OCI-LY7 (cell line): ENCODE measurements around the gene IGSF23. TPM values are rescaled to one million over a fixed set of nuclear protein-coding genes. Genes with fewer than 3 reads are reported as not detected.
A peak's percentile ranks its signal among the peaks of the same experiment; 100 is the strongest.

Experiments used
- BruUV-seq: library from RNA; stranded (reverse); fragments of 400-500 nt; replicated peaks from 2 replicates; lab custom pipeline; 2021; lab: Mats Ljungman, UMichigan
- CTCF ChIA-PET: fragments of 300-600 bp; sonication (Branson Sonifier 250); formaldehyde crosslinking; loops from one replicate; lab custom pipeline; 2022; ENCODE audit warnings: antibody characterized with exemption; ENCODE audit not compliant: unreplicated experiment; lab: Charles Lee
- POLR2A ChIA-PET: fragments of 300-600 bp; sonication (Branson Sonifier 250); formaldehyde crosslinking; loops from one replicate; lab custom pipeline; 2022; ENCODE audit warnings: antibody characterized with exemption; lab: Charles Lee
- DNase-seq: peaks from one replicate; pipeline ENCODE4 v3.0.0-alpha.2; 2015; ENCODE audit warnings: low spot score
- H2AFZ ChIP-seq: fragments of 200-600 bp; sonication (generic), shearing (Covaris generic); 2 replicates; pipeline ENCODE4 v1.6.1; 2014; ENCODE audit warnings: mild to moderate bottlenecking, antibody characterized with exemption, low read length, moderate library complexity
- H3K27ac ChIP-seq: fragments of 200-600 bp; sonication (generic); 2 replicates; pipeline ENCODE4 v1.5.1; 2014; ENCODE audit warnings: mixed run types, low read depth, mild to moderate bottlenecking, moderate library complexity, low read length, inconsistent platforms; ENCODE audit not compliant: poor library complexity, severe bottlenecking
- H3K36me3 ChIP-seq: fragments of 200-600 bp; sonication (generic); 2 replicates; pipeline ENCODE4 v1.6.1; 2014; ENCODE audit warnings: mild to moderate bottlenecking, antibody characterized with exemption, low read length, moderate library complexity, mixed read lengths; ENCODE audit not compliant: insufficient read depth
- H3K4me1 ChIP-seq: fragments of 200-600 bp; sonication (generic); 2 replicates; pipeline ENCODE4 v1.5.1; 2014; ENCODE audit warnings: mild to moderate bottlenecking, low read length; ENCODE audit not compliant: insufficient read depth, poor library complexity, severe bottlenecking
- H3K4me2 ChIP-seq: fragments of 200-600 bp; sonication (generic); 2 replicates; pipeline ENCODE4 v1.6.1; 2014; ENCODE audit warnings: mild to moderate bottlenecking, low read length
- H3K4me3 ChIP-seq: fragments of 200-600 bp; sonication (generic); 2 replicates; pipeline ENCODE4 v1.5.1; 2014; ENCODE audit warnings: mild to moderate bottlenecking, low read depth, low read length; ENCODE audit not compliant: poor library complexity, severe bottlenecking
- H3K79me2 ChIP-seq: fragments of 200-600 bp; sonication (generic); 2 replicates; pipeline ENCODE4 v1.6.1; 2016; ENCODE audit warnings: low read depth, mild to moderate bottlenecking, low read length, moderate library complexity, mixed read lengths; ENCODE audit not compliant: insufficient read depth
- H3K9me2 ChIP-seq: fragments of 200-600 bp; sonication (generic); 2 replicates; pipeline ENCODE4 v1.6.1; 2016; ENCODE audit warnings: mild to moderate bottlenecking, low read length, mixed read lengths; ENCODE audit not compliant: insufficient read depth
- H3K9me3 ChIP-seq: fragments of 200-600 bp; sonication (generic); 2 replicates; pipeline ENCODE4 v1.6.1; 2014; ENCODE audit warnings: mild to moderate bottlenecking, mixed run types, low read length, mixed read lengths
- H4K20me1 ChIP-seq: fragments of 200-600 bp; sonication (generic); 2 replicates; pipeline ENCODE4 v1.6.1; 2014; ENCODE audit warnings: mild to moderate bottlenecking, antibody characterized with exemption, low read length, moderate library complexity, mixed read lengths; ENCODE audit not compliant: insufficient read depth
- CTCF ChIP-seq: fragments of 200-600 bp; sonication (generic); conservative IDR thresholded peaks from 2 replicates; pipeline ENCODE4 v1.5.1; 2014; ENCODE audit warnings: mild to moderate bottlenecking, antibody characterized with exemption, low read length, moderate library complexity, mixed read lengths
- EZH2phosphoT487 ChIP-seq: fragments of 200-600 bp; sonication (generic); IDR thresholded peaks from 2 replicates; pipeline ENCODE4 v1.6.1; 2018; ENCODE audit warnings: low read depth, borderline replicate concordance, mild to moderate bottlenecking, mixed run types, antibody characterized with exemption, low read length, moderate library complexity, mixed read lengths
- intact Hi-C: fragments of 100-400 bp; cut with micrococcal nuclease; formaldehyde crosslinking; loops from one replicate; pipeline ENCODE4 v1.10.0; 2022; ENCODE audit not compliant: unreplicated experiment
- microRNA-seq: library from miRNA; unstranded; fragments of <30 nt; microRNA quantifications from one replicate; pipeline ENCODE4 v1.2.0, GENCODE V29; 2022; ENCODE audit warnings: borderline replicate concordance
- small RNA-seq: library from RNA; depleted of rRNA; stranded (forward); fragments of <200 nt; gene quantifications from one replicate; pipeline ENCODE3, GENCODE V24; 2014
- total RNA-seq, 2 experiments: library from RNA; depleted of rRNA in 1 of 2; stranded (reverse); fragments of >200 nt in 1 of 2; shearing (Covaris generic) in 1 of 2; gene quantifications; 2 replicates each; pipeline ENCODE4 v1.2.3, GENCODE V29; 2014 to 2022

Gene IGSF23
- total RNA-seq, 2 experiments from 2014 or later: not detected

- BruUV-seq: no TSS peak
- DNase-seq: no peak
- no peaks in the 10 kb centered on the region for H3K79me2 ChIP-seq
- H4K20me1 ChIP-seq: no peaks in the 10 kb centered on the region
- peaks cover 16% of the 10 kb centered on the region for H3K4me1 ChIP-seq
- H3K27ac ChIP-seq: no peak overlapping the region
- H3K4me2 ChIP-seq: peak overlapping the region; percentile 45
- CTCF ChIA-PET: no interaction called here
- no peaks in the 10 kb centered on the region for H3K9me3 ChIP-seq
- peak overlapping the region; percentile 48 for H2AFZ ChIP-seq
- POLR2A ChIA-PET: no interaction called here
- no peaks in the 10 kb centered on the region for H3K36me3 ChIP-seq
- intact Hi-C loops: no loop called here
- TF ChIP-seq CTCF (no peak), EZH2phosphoT487 (no peak)
- peak overlapping the region; percentile 6 for H3K4me3 ChIP-seq
- no peaks in the 10 kb centered on the region for H3K9me2 ChIP-seq
These were observed 72.5 kb downstream of the IGSF23 start for GRCh38 chr19:44685877-44686276.

Small RNA genes lying within 50 kb of the gene (microRNA-seq; reads per million reads assigned to microRNA genes)
- gene MIR4531: not detected

Small RNA genes lying within 50 kb of the gene (small RNA-seq; reads per million reads assigned to genes)
- gene AC243964.1: not detected

Other genes starting within 250 kb of the IGSF23 start
- not detected in 2 replicates for gene ZNF285, start 212.0 kb upstream of the IGSF23 start, total RNA-seq (2014; rRNA removed; shearing (Covaris generic))
- gene ZNF285, start 212.0 kb upstream of the IGSF23 start, total RNA-seq (2022): not detected in 2 replicates
- not detected in 2 replicates for gene ZNF229, start 165.1 kb upstream of the IGSF23 start, total RNA-seq (2014; rRNA removed; shearing (Covaris generic))
- not detected in 2 replicates for gene ZNF229, start 165.1 kb upstream of the IGSF23 start, total RNA-seq (2022)
- 11.8 and 14.2 TPM in 2 replicates for gene ZNF180, start 113.0 kb upstream of the IGSF23 start, total RNA-seq (2014; rRNA removed; shearing (Covaris generic))
- 8.6 and 9.4 TPM in 2 replicates for gene ZNF180, start 113.0 kb upstream of the IGSF23 start, total RNA-seq (2022)
- not detected in 2 replicates for gene CEACAM20, start 83.9 kb upstream of the IGSF23 start, total RNA-seq (2014; rRNA removed; shearing (Covaris generic))
- gene CEACAM20, start 83.9 kb upstream of the IGSF23 start, total RNA-seq (2022): not detected in 2 replicates
- not detected in 2 replicates for gene PVR, start 30.3 kb downstream of the IGSF23 start, total RNA-seq (2014; rRNA removed; shearing (Covaris generic))
- gene PVR, start 30.3 kb downstream of the IGSF23 start, total RNA-seq (2022): not detected in 2 replicates
- gene CEACAM19, start 57.9 kb downstream of the IGSF23 start, total RNA-seq (2014; rRNA removed; shearing (Covaris generic)): not detected in 2 replicates
- not detected in 2 replicates for gene CEACAM19, start 57.9 kb downstream of the IGSF23 start, total RNA-seq (2022)
- gene CEACAM16, start 85.6 kb downstream of the IGSF23 start, total RNA-seq (2014; rRNA removed; shearing (Covaris generic)): not detected in 2 replicates
- not detected in 2 replicates for gene CEACAM16, start 85.6 kb downstream of the IGSF23 start, total RNA-seq (2022)
- 5.8 and 10.2 TPM in 2 replicates for gene BCL3, start 135.1 kb downstream of the IGSF23 start, total RNA-seq (2014; rRNA removed; shearing (Covaris generic))
- gene BCL3, start 135.1 kb downstream of the IGSF23 start, total RNA-seq (2022): 18.6 and 22.9 TPM in 2 replicates
- not detected in 2 replicates for gene CBLC, start 164.3 kb downstream of the IGSF23 start, total RNA-seq (2014; rRNA removed; shearing (Covaris generic))
- gene CBLC, start 164.3 kb downstream of the IGSF23 start, total RNA-seq (2022): not detected in 2 replicates
- gene BCAM, start 195.5 kb downstream of the IGSF23 start, total RNA-seq (2014; rRNA removed; shearing (Covaris generic)): not detected in 2 replicates
- gene BCAM, start 195.5 kb downstream of the IGSF23 start, total RNA-seq (2022): not detected in 2 replicates
- gene NECTIN2, start 232.7 kb downstream of the IGSF23 start, total RNA-seq (2014; rRNA removed; shearing (Covaris generic)): not detected in 2 replicates
- not detected in 2 replicates for gene NECTIN2, start 232.7 kb downstream of the IGSF23 start, total RNA-seq (2022)